Spleen (tissue), 7 donors: ENCODE measurements around the gene INPP4B.

Source experiments
- CTCF ChIP-seq, 11 experiments: fragments of 200-600 bp in 7 of 11; fragments of 450-650 bp in 4 of 11; sonication (generic) in 4 of 11; IDR thresholded peaks in 8 of 11; conservative IDR thresholded peaks in 3 of 11; 1 replicate in 7 of 11; 2 replicates in 4 of 11; pipeline versions ENCODE4 v1.4.0 to v1.8.0; 2016 to 2021; ENCODE audit warnings: antibody characterized with exemption in 11 of 11, inconsistent platforms in 4 of 11, mild to moderate bottlenecking in 1 of 11
- POLR2A ChIP-seq, 3 donors: fragments of 450-650 bp; IDR thresholded peaks; one replicate each; pipeline ENCODE4 v1.5.1; 2017; ENCODE audit warnings: antibody characterized with exemption in 3 of 3, mild to moderate bottlenecking in 1 of 3
- POLR2AphosphoS5 ChIP-seq, 3 donors: sonication (generic); formaldehyde crosslinking; IDR thresholded peaks; one replicate each; pipeline ENCODE4 v1.5.1; 2017; ENCODE audit warnings: antibody characterized with exemption in 3 of 3
- donor health status: DM: no; HTN: no; CAD: no; lungs with moderate emphysema.
- donor health status: DM: no; HTN: no; CAD: no.
- donor health status: DM: no; HTN: no; CAD: no.

- no peak for TF ChIP-seq CTCF (IDR thresholded peaks at IDR 0.05 in 8 of 11, conservative IDR thresholded peaks at IDR 0.05 in 3 of 11)
- no peak for TF ChIP-seq POLR2A (IDR thresholded peaks at IDR 0.05)
- no peak for TF ChIP-seq POLR2AphosphoS5 (IDR thresholded peaks at IDR 0.05)
Measured at GRCh38 chr4:142314686-142315085, 531.4 kb downstream of the INPP4B start.
